KMS-11 (cell line): ENCODE results near the gene ATP7A.
A peak's percentile ranks its signal among the peaks of the same experiment; 100 is the strongest.

Source experiments
- H2AFZ ChIP-seq: fragments of 200-600 bp; sonication (generic); 2 replicates; pipeline ENCODE4 v1.6.1; 2016; ENCODE audit warnings: antibody characterized with exemption, mixed run types, low read depth
- H3K27ac ChIP-seq: fragments of 200-600 bp; sonication (generic); 2 replicates; pipeline ENCODE4 v1.6.1; 2016; ENCODE audit warnings: mild to moderate bottlenecking, mixed run types
- H3K27me3 ChIP-seq: fragments of 200-600 bp; sonication (generic); 2 replicates; pipeline ENCODE4 v1.6.1; 2017; ENCODE audit warnings: mild to moderate bottlenecking, low read depth, mixed run types, moderate library complexity; ENCODE audit not compliant: insufficient read depth
- H3K36me3 ChIP-seq: fragments of 200-600 bp; sonication (generic); 2 replicates; pipeline ENCODE4 v1.6.1; 2017; ENCODE audit warnings: mild to moderate bottlenecking, mixed run types; ENCODE audit not compliant: insufficient read depth
- H3K4me1 ChIP-seq: fragments of 200-600 bp; sonication (generic); 2 replicates; pipeline ENCODE4 v1.6.1; 2016; ENCODE audit warnings: mild to moderate bottlenecking, low read depth, mixed run types; ENCODE audit not compliant: poor library complexity, severe bottlenecking
- H3K4me2 ChIP-seq: fragments of 200-600 bp; sonication (generic); 2 replicates; pipeline ENCODE4 v1.7.0; 2016; ENCODE audit warnings: mild to moderate bottlenecking, mixed run types
- H3K4me3 ChIP-seq: fragments of 200-600 bp; sonication (generic); IDR thresholded peaks from 2 replicates; pipeline ENCODE4 v1.6.1; 2017; ENCODE audit warnings: low read depth, low read length, mixed read lengths; ENCODE audit not compliant: insufficient read depth
- H3K79me2 ChIP-seq: fragments of 200-600 bp; sonication (generic); 2 replicates; pipeline ENCODE4 v1.6.1; 2016; ENCODE audit warnings: low read depth, mixed run types; ENCODE audit not compliant: insufficient read depth
- H3K9ac ChIP-seq: fragments of 200-600 bp; sonication (generic); 2 replicates; pipeline ENCODE4 v1.6.1; 2016; ENCODE audit warnings: mild to moderate bottlenecking, mixed run types
- H4K20me1 ChIP-seq: fragments of 200-600 bp; sonication (generic); 2 replicates; pipeline ENCODE4 v1.6.1; 2016; ENCODE audit warnings: mild to moderate bottlenecking, mixed run types; ENCODE audit not compliant: insufficient read depth
- CTCF ChIP-seq: fragments of 200-600 bp; sonication (generic); conservative IDR thresholded peaks from 2 replicates; pipeline ENCODE4 v1.6.1; 2017; ENCODE audit warnings: low read depth, mild to moderate bottlenecking, antibody characterized with exemption, low read length, moderate library complexity, mixed read lengths

ATP7A gene

GRCh38 chrX:78029663-78030062 is 119.2 kb downstream of the ATP7A start:
- no peak overlapping the region for H3K4me2 ChIP-seq
- H4K20me1 ChIP-seq, result no peaks in the 10 kb centered on the region
- H3K36me3 ChIP-seq, result no peaks in the 10 kb centered on the region
- no peak overlapping the region for H3K9ac ChIP-seq
- peak; percentile 73 for TF ChIP-seq CTCF
- H3K4me3 ChIP-seq, result no peak overlapping the region
- H3K79me2 ChIP-seq, result no peaks in the 10 kb centered on the region
- H3K27ac ChIP-seq, result no peak overlapping the region
- H2AFZ ChIP-seq, result no peak overlapping the region
- H3K4me1 ChIP-seq, result no peaks in the 10 kb centered on the region
- H3K27me3 ChIP-seq, result no peaks in the 10 kb centered on the region

GRCh38 chrX:78035061-78035460 is 124.6 kb downstream of the ATP7A start:
- no peak overlapping the region for H2AFZ ChIP-seq
- no peak overlapping the region for H3K9ac ChIP-seq
- no peak overlapping the region for H3K4me3 ChIP-seq
- no peaks in the 10 kb centered on the region for H3K79me2 ChIP-seq
- H3K27me3 ChIP-seq, result no peaks in the 10 kb centered on the region
- H4K20me1 ChIP-seq, result no peaks in the 10 kb centered on the region
- no peak overlapping the region for H3K4me2 ChIP-seq
- no peak for TF ChIP-seq CTCF
- no peaks in the 10 kb centered on the region for H3K4me1 ChIP-seq
- no peaks in the 10 kb centered on the region for H3K36me3 ChIP-seq
- H3K27ac ChIP-seq, result no peak overlapping the region

- no peak overlapping the region for H3K4me3 ChIP-seq
- no peak for TF ChIP-seq CTCF
- H3K79me2 ChIP-seq, result no peaks in the 10 kb centered on the region
- H4K20me1 ChIP-seq, result no peaks in the 10 kb centered on the region
- no peak overlapping the region for H2AFZ ChIP-seq
- H3K4me2 ChIP-seq, result no peak overlapping the region
- no peaks in the 10 kb centered on the region for H3K36me3 ChIP-seq
- no peaks in the 10 kb centered on the region for H3K4me1 ChIP-seq
- H3K9ac ChIP-seq, result no peak overlapping the region
- H3K27ac ChIP-seq, result no peak overlapping the region
- no peaks in the 10 kb centered on the region for H3K27me3 ChIP-seq
Measured at GRCh38 chrX:78037881-78038280, 127.4 kb downstream of the ATP7A start.

GRCh38 chrX:78042601-78043000 is 132.1 kb downstream of the ATP7A start:
- TF ChIP-seq CTCF, result no peak
- Histone ChIP-seq H3K36me3 (no peaks in the 10 kb centered on the region), H3K27me3 (no peaks in the 10 kb centered on the region), H4K20me1 (no peaks in the 10 kb centered on the region), H3K79me2 (no peaks in the 10 kb centered on the region), H3K4me1 (no peaks in the 10 kb centered on the region), H2AFZ (no peak overlapping the region), H3K27ac (no peak overlapping the region), H3K9ac (no peak overlapping the region), H3K4me3 (no peak overlapping the region), H3K4me2 (no peak overlapping the region)

GRCh38 chrX:78046362-78046761 is 135.9 kb downstream of the ATP7A start:
- no peak for TF ChIP-seq CTCF
- Histone ChIP-seq H3K4me3 (no peak overlapping the region), H3K27ac (no peak overlapping the region), H3K79me2 (no peaks in the 10 kb centered on the region), H3K36me3 (no peaks in the 10 kb centered on the region), H2AFZ (no peak overlapping the region), H3K9ac (no peak overlapping the region), H3K4me1 (no peaks in the 10 kb centered on the region), H3K4me2 (no peak overlapping the region), H3K27me3 (no peaks in the 10 kb centered on the region), H4K20me1 (no peaks in the 10 kb centered on the region)
